ENCODE measurements around the gene ST6GALNAC4.
A peak's percentile ranks its signal among the peaks of the same experiment; 100 is the strongest.

Gene ST6GALNAC4

GRCh38 chr9:127909839-127910273, 7.0 kb downstream of the ST6GALNAC4 start:
- no peak overlapping the region for H3K4me3 ChIP-seq
- intact Hi-C loops (cut with DNase I; ENCODE audit: low total_unique reads): no loop called here

DNA sequence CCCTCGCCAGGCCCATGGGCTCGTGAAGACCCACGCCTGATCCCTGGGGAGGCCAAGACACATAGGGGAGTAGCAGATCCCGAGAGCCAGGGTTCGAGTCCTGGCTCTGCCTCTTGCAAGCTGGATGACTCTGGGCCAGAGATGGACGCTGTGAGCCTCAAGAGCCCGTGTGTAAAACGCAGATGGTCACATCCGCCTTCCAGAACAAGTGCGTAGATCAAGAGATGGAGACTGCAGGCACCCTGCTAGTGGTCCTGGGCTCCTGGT, 8.2 kb downstream of the ST6GALNAC4 start:
- no peak for TF ChIP-seq CTCF (IDR thresholded peaks at IDR 0.05)
- intact Hi-C loops (cut with DNase I; ENCODE audit: low total_unique reads): no loop called here
- DNase-seq: no peak
- Histone ChIP-seq H3K27me3 (no peaks in the 10 kb centered on the region), H3K27ac (no peak overlapping the region), H3K4me3 (no peak overlapping the region), H3K4me1 (peaks cover 0 to 40% (median 36%) of the 10 kb centered on the region in 4 donors), H3K9me3 (no peaks in the 10 kb centered on the region), H3K36me3 (peaks cover 10 to 52% (median 40%) of the 10 kb centered on the region in 3 donors)

More at GRCh38 chr9:127909839-127910273, 7.0 kb downstream of the ST6GALNAC4 start:
- no peak for DNase-seq
- no peaks in the 10 kb centered on the region for H3K27me3 ChIP-seq
- no peaks in the 10 kb centered on the region for H3K9me3 ChIP-seq
- H3K4me1 ChIP-seq: peaks cover 0 to 32% (median 24%) of the 10 kb centered on the region in 4 donors
- peak overlapping the region in 1 of 2 donors; percentile 11 for H3K27ac ChIP-seq
- H3K36me3 ChIP-seq: peaks cover 10 to 59% (median 42%) of the 10 kb centered on the region in 3 donors
- no peak for TF ChIP-seq CTCF (IDR thresholded peaks at IDR 0.05)

- intact Hi-C loops (cut with DNase I; ENCODE audit: low total_unique reads): no loop called here
- no peak for DNase-seq
- TF ChIP-seq CTCF (IDR thresholded peaks at IDR 0.05): no peak
- no peaks in the 10 kb centered on the region for H3K9me3 ChIP-seq
- peak overlapping the region; percentile 34 to 90 for H3K27ac ChIP-seq
- H3K4me1 ChIP-seq: peaks cover 0 to 46% (median 41%) of the 10 kb centered on the region in 4 donors
- H3K36me3 ChIP-seq: peaks cover 10 to 49% (median 38%) of the 10 kb centered on the region in 3 donors
- H3K27me3 ChIP-seq: no peaks in the 10 kb centered on the region
- H3K4me3 ChIP-seq: no peak overlapping the region
Observed at GRCh38 chr9:127907867-127908659, 8.8 kb downstream of the ST6GALNAC4 start.

DNA sequence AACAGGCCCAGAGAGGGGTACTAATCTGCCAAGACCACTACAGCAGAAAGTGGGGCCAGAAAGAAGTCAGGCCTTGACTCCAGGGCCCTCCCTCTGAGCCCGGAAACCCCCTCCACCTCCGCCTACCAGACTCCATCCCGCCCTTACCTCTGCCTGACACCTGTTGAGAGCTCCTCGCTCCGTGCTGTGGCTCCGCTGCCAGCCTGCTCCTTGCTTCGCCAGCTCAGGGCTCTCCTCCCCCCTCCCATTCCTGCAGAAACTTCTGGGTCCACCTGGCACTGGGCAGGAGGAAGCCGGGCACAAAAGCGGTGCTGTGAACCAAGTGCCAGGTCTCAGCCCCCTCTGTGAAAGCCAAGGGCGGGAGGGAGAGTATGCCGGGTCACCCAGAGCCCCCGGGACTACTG, 11.1 kb downstream of the ST6GALNAC4 start:
- intact Hi-C loops (cut with DNase I; ENCODE audit: low total_unique reads): no loop called here
- H3K9me3 ChIP-seq: no peaks in the 10 kb centered on the region
- TF ChIP-seq CTCF (IDR thresholded peaks at IDR 0.05): no peak
- peaks cover 0 to 26% (median 20%) of the 10 kb centered on the region in 3 donors for H3K36me3 ChIP-seq
- peak in 1 of 2 donors; percentile 75 for DNase-seq
- H3K27me3 ChIP-seq: no peaks in the 10 kb centered on the region
- H3K4me3 ChIP-seq: peak overlapping the region in 1 of 2 donors; percentile 7
- peak overlapping the region; percentile 81 to 90 for H3K27ac ChIP-seq
- peaks cover 0 to 58% (median 47%) of the 10 kb centered on the region in 4 donors for H3K4me1 ChIP-seq

DNA sequence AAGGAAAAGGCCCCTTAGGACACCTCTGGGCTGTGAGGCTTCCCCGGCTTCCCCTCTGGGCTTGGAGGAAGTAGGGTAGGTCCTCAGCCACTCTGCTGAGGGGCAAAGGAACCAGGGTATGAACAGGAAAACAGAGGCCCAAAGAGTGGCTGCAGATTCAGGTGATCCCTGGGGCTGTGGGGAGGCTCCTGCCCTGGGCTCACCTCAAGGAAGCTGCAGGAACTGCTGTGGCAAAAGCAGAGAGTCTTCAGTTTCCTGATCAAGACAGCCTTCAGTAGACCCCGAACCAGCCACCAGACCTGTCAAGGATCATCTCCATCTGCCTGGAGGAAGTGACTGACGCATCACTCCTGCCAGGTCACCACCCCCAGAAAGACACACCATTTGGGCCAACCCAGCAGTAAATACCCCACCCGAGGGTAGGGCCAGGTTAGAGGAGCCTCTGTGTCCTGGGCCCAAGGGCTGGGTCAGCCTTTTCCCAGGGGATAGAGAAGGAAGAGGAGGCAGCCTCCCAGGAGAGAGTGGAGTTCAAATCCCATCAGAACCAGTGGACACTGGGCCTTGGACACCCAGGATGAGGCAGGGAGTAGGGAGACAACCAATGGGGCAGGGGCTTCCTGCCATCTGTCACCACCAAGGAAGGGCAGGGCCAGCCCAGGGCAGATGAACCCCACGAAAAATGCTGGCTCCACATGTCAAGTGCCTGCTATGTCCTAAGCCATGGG, 11.7 kb downstream of the ST6GALNAC4 start:
- H3K4me3 ChIP-seq: no peak overlapping the region
- H3K36me3 ChIP-seq: peaks cover 0 to 20% (median 14%) of the 10 kb centered on the region in 3 donors
- no peak for TF ChIP-seq CTCF (IDR thresholded peaks at IDR 0.05)
- no peaks in the 10 kb centered on the region for H3K9me3 ChIP-seq
- peak overlapping the region; percentile 81 to 90 for H3K27ac ChIP-seq
- no peak for DNase-seq
- no peaks in the 10 kb centered on the region for H3K27me3 ChIP-seq
- H3K4me1 ChIP-seq: peaks cover 0 to 64% (median 49%) of the 10 kb centered on the region in 4 donors
- intact Hi-C loops (cut with DNase I; ENCODE audit: low total_unique reads): no loop called here
